PC-3 (cell line): ENCODE data around the gene SMARCAL1.

Experiments used
- EZH2 ChIP-seq: fragments of 300-600 bp; sonication (generic); IDR thresholded peaks from one replicate; pipeline ENCODE4 v1.6.1; 2017; ENCODE audit warnings: antibody characterized with exemption, mild to moderate bottlenecking, low read length; ENCODE audit not compliant: unreplicated experiment
- EZH2phosphoT487 ChIP-seq: fragments of 300-600 bp; sonication (generic); IDR thresholded peaks from 2 replicates; pipeline ENCODE4 v1.6.1; 2018; ENCODE audit warnings: mild to moderate bottlenecking, antibody characterized with exemption, low read length, borderline replicate concordance
- TF ChIP-seq, protein P1 (sequence below): fragments of 300-600 bp; sonication (generic); conservative IDR thresholded peaks from 2 replicates; pipeline ENCODE4 v1.5.1; 2017; ENCODE audit warnings: antibody characterized with exemption, low read depth, mild to moderate bottlenecking, low read length

DNA sequence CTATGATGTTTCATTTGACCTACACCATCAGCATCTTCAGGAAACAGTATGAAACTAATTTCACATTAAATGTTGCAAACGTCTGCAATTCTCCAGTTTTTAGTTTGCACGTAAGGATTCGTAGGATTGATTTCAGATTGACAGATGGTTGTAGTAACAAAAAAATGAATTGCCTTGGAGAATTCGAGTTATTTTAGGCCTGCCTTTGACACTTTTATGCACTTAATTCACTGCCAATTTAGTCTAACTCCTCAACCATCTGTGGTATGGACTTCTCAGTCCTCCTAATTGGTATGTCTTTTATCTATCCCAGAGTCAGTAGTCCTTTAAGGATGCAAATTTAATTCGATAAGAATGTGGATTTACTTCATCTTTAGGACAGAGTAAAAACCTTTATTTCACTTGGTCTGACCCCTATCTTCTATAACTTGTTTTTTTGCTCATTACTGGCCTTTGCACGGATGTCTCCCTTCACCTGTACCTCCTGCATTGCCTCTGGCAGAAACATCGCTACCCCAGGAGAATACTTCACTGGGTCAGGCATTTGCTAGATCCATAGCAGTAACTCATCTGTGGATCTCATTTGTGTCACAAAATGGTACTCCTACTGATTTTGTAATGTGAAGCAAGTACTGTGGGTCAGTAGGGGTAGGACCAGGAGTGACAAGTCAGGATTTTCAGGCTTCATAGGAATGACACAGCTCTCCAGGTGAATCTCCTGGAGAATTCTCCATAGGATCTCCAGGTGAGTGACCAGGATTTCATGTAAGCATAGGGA lies 90.3 kb downstream of the SMARCAL1 start:
- TF ChIP-seq EZH2: no peak
- TF ChIP-seq, protein P1, sequence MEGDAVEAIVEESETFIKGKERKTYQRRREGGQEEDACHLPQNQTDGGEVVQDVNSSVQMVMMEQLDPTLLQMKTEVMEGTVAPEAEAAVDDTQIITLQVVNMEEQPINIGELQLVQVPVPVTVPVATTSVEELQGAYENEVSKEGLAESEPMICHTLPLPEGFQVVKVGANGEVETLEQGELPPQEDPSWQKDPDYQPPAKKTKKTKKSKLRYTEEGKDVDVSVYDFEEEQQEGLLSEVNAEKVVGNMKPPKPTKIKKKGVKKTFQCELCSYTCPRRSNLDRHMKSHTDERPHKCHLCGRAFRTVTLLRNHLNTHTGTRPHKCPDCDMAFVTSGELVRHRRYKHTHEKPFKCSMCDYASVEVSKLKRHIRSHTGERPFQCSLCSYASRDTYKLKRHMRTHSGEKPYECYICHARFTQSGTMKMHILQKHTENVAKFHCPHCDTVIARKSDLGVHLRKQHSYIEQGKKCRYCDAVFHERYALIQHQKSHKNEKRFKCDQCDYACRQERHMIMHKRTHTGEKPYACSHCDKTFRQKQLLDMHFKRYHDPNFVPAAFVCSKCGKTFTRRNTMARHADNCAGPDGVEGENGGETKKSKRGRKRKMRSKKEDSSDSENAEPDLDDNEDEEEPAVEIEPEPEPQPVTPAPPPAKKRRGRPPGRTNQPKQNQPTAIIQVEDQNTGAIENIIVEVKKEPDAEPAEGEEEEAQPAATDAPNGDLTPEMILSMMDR: no peak
- TF ChIP-seq EZH2phosphoT487: no peak
